ENCODE results near the gene PIGM.

GRCh38 chr1:159983681-159984080, 48.1 kb downstream of the PIGM start:
- TF ChIP-seq CTCF (IDR thresholded peaks at IDR 0.05; ENCODE audit: poor library complexity) = no peak
- no peak for TF ChIP-seq EZH2 (IDR thresholded peaks at IDR 0.05; ENCODE audit: borderline replicate concordance)
- TF ChIP-seq EZH2phosphoT487 (IDR thresholded peaks at IDR 0.05; ENCODE audit: low read depth, severe bottlenecking, unreplicated experiment) = no peak

All from hepatocyte (in vitro differentiated cells).